K562 (cell line): Measurements from ENCODE around the gene NOD2. TPM values are rescaled to one million over a fixed set of nuclear protein-coding genes. Genes with fewer than 3 reads are reported as not detected.

Experiments
- ATAC-seq: fragments of 200-7000 bp; cut with Tn5 transposase; 3 replicates; pipeline ENCODE4 v1.9.1; 2020; ENCODE audit warnings: moderate library complexity
- BruUV-seq: library from RNA; stranded (reverse); fragments of 400-500 nt; replicated peaks from 2 replicates; lab custom pipeline; 2021; lab: Mats Ljungman, UMichigan
- CTCF ChIA-PET: fragments of 300-600 bp; formaldehyde crosslinking; extraction: SDS; loops from one replicate; lab custom pipeline; 2021; ENCODE audit warnings: low intra/inter-chr PET ratio; lab: Yijun Ruan, JAX
- POLR2A ChIA-PET: fragments of 300-600, 350-650 bp; sonication (Branson Sonifier 250); formaldehyde crosslinking; extraction: SDS; loops from one replicate; lab custom pipeline; 2021; ENCODE audit warnings: antibody characterized with exemption, inconsistent platforms; lab: Yijun Ruan, JAX
- DNase-seq, 4 experiments: peaks; one replicate each; pipeline versions ENCODE4 v3.0.0 to v3.0.0-alpha.2; 2011 to 2018; ENCODE audit warnings: low spot score in 3 of 4, mixed read lengths in 3 of 4; ENCODE audit errors: extremely low read depth in 1 of 4
- FAIRE-seq: peaks from 2 replicates; lab custom pipeline; 2011; peaks lifted over from hg19 to GRCh38; lab: Jason Lieb, UNC
- H2AFZ ChIP-seq: 2 replicates; pipeline ENCODE4 v1.6.0; 2011; ENCODE audit warnings: low read depth, low read length, control low read depth, inconsistent platforms
- H3K27ac ChIP-seq: fragments of 200-600 bp; 3 replicates; pipeline ENCODE4 v1.8.0; 2011; ENCODE audit warnings: low read depth, mild to moderate bottlenecking, control low read depth, inconsistent platforms, low read length, moderate library complexity, mixed read lengths; ENCODE audit errors: extremely low read depth
- H3K27me3 ChIP-seq, 2 experiments: fragments of 300-600 bp in 1 of 2; 2 replicates in 1 of 2; 3 replicates in 1 of 2; pipeline versions ENCODE4 v1.6.0 to v1.8.0; 2011; ENCODE audit warnings: inconsistent platforms in 2 of 2, low read length in 2 of 2, mild to moderate bottlenecking in 1 of 2, mixed read lengths in 1 of 2, moderate library complexity in 1 of 2; ENCODE audit not compliant: control insufficient read depth in 2 of 2, insufficient read depth in 2 of 2
- H3K36me3 ChIP-seq: fragments of 300-600 bp; 3 replicates; pipeline ENCODE4 v1.8.0; 2011; ENCODE audit warnings: mild to moderate bottlenecking, low read length, inconsistent platforms; ENCODE audit not compliant: control insufficient read depth, insufficient read depth
- H3K4me1 ChIP-seq, 2 experiments: fragments of 200-600 bp in 1 of 2; replicated peaks in 1 of 2; 2 replicates in 1 of 2; 3 replicates in 1 of 2; pipeline versions ENCODE4 v1.5.1 to v1.8.0; 2011; ENCODE audit warnings: inconsistent platforms in 2 of 2, low read length in 2 of 2, mild to moderate bottlenecking in 1 of 2, mixed read lengths in 1 of 2, moderate library complexity in 1 of 2; ENCODE audit not compliant: control insufficient read depth in 2 of 2, insufficient read depth in 2 of 2
- H3K4me2 ChIP-seq: 2 replicates; pipeline ENCODE4 v1.6.1; 2011; ENCODE audit warnings: low read length, control low read depth, inconsistent platforms, mixed read lengths; ENCODE audit not compliant: insufficient read depth
- H3K4me3 ChIP-seq: fragments of 200-600 bp; sonication (generic), shearing (Covaris generic); 2 replicates; pipeline ENCODE4 v1.5.1; 2016; ENCODE audit warnings: control low read depth, inconsistent platforms
- H3K79me2 ChIP-seq: fragments of 200-600 bp; 3 replicates; pipeline ENCODE4 v1.8.0; 2011; ENCODE audit warnings: low read length, inconsistent platforms; ENCODE audit not compliant: control insufficient read depth, insufficient read depth
- H3K9ac ChIP-seq, 2 experiments: 2 replicates each; pipeline versions ENCODE4 v1.6.0 to v1.6.1; 2011; ENCODE audit warnings: low read depth in 2 of 2, low read length in 2 of 2, control low read depth in 1 of 2, inconsistent platforms in 1 of 2, mild to moderate bottlenecking in 1 of 2, mixed read lengths in 1 of 2; ENCODE audit not compliant: insufficient read depth in 1 of 2
- H3K9me1 ChIP-seq: one replicate; pipeline ENCODE4 v1.6.0; 2011; ENCODE audit warnings: inconsistent platforms, mild to moderate bottlenecking, low read length, moderate library complexity; ENCODE audit not compliant: control insufficient read depth, insufficient read depth
- H3K9me3 ChIP-seq: replicated peaks from 2 replicates; pipeline ENCODE4 v1.5.1; 2011; ENCODE audit warnings: low read depth, low read length, inconsistent platforms; ENCODE audit not compliant: control insufficient read depth, insufficient read depth
- H4K20me1 ChIP-seq: replicated peaks from 2 replicates; pipeline ENCODE4 v1.6.1; 2011; ENCODE audit warnings: low read length, inconsistent platforms, mixed read lengths; ENCODE audit not compliant: control insufficient read depth, insufficient read depth
- ATF1 ChIP-seq, 2 experiments: fragments of 450-650 bp in 1 of 2; IDR thresholded peaks; 2 replicates each; pipeline ENCODE4 v1.6.1; 2016; ENCODE audit warnings: missing compliant biosample characterization in 1 of 2, missing genetic modification characterization in 1 of 2
- CHCHD3 ChIP-seq: fragments of 250-450 bp; sonication (Bioruptor Pico); IDR thresholded peaks from 2 replicates; pipeline ENCODE4 v2.1.2; 2022; ENCODE audit warnings: mild to moderate bottlenecking
- CREM ChIP-seq: IDR thresholded peaks from 2 replicates; pipeline ENCODE4 v1.6.1; 2014; ENCODE audit warnings: antibody characterized with exemption, low read depth
- ESRRA ChIP-seq: fragments of 450-650 bp; IDR thresholded peaks from 2 replicates; pipeline ENCODE4 v1.6.1; 2014; ENCODE audit warnings: low read depth, mild to moderate bottlenecking, moderate library complexity, borderline replicate concordance
- L3MBTL2 ChIP-seq: fragments of 450-650 bp; IDR thresholded peaks from 2 replicates; pipeline ENCODE4 v1.6.1; 2016; ENCODE audit warnings: mild to moderate bottlenecking, moderate library complexity
- SRSF9 ChIP-seq: fragments of 200-400 bp; formaldehyde crosslinking; IDR thresholded peaks from 2 replicates; pipeline ENCODE4 v1.6.1; 2017; ENCODE audit warnings: low read depth, low read length, borderline replicate concordance
- ZNF57 ChIP-seq: fragments of 450-650 bp; formaldehyde crosslinking; IDR thresholded peaks from 2 replicates; pipeline ENCODE4 v1.4.0; 2020; ENCODE audit warnings: mild to moderate bottlenecking, moderate library complexity
- WGBS: fragments of 100-300 bp; shearing (Covaris generic); methylation state at CpG from one replicate; pipeline ENCODE4 v1.1.6; 2016; ENCODE audit warnings: low coverage, mixed read lengths; ENCODE audit not compliant: insufficient coverage; ENCODE audit errors: missing lambda C conversion rate; 5-methylcytosine and 5-hydroxymethylcytosine counted together
- in situ Hi-C: fragments of 300-500 bp; cut with MboI; formaldehyde crosslinking; loops from 4 replicates; pipeline ENCODE4 v1.15.0; 2018; ENCODE audit warnings: inconsistent platforms, mixed read lengths
- intact Hi-C: fragments of 100-400 bp; cut with micrococcal nuclease; formaldehyde crosslinking; loops from 2 replicates; pipeline ENCODE4 v1.14.2; 2022
- polyA plus RNA-seq, 8 experiments: library from polyadenylated mRNA; depleted of rRNA in 4 of 8; stranded (reverse) in 5 of 8; unstranded in 3 of 8; fragments of >200 nt; fragmentation: Nextera tagmentation in 2 of 8; fragmentation: Illumina TruSeq in 1 of 8; extraction: Ambion mirVana in 2 of 8; extraction: Trizol in 1 of 8; gene quantifications; 2 replicates each; pipeline versions ENCODE4 v1.2.1 to v1.2.3, GENCODE V29; 2011 to 2014; ENCODE audit warnings: inconsistent platforms in 1 of 8, missing spikeins in 1 of 8
- total RNA-seq, 7 experiments: library from RNA; depleted of rRNA in 6 of 7; stranded (reverse); fragments of >200 nt in 6 of 7; fragmentation: Illumina TruSeq in 2 of 7; extraction: Trizol in 2 of 7; gene quantifications; 2 replicates each; pipeline versions ENCODE4 v1.2.1 to v1.2.3, GENCODE V29; 2011 to 2021; ENCODE audit warnings: low replicate concordance in 1 of 7
- TF ChIP-seq, protein P1 (sequence below), 2 experiments: IDR thresholded peaks; 2 replicates each; pipeline ENCODE4 v1.6.1; 2012; ENCODE audit warnings: improper control_type of control experiment in 2 of 2, low read depth in 2 of 2, low read length in 2 of 2, borderline replicate concordance in 1 of 2
- TF ChIP-seq, protein P2 (sequence below): IDR thresholded peaks from 3 replicates; pipeline ENCODE4 v1.6.1; 2011; ENCODE audit warnings: borderline replicate concordance, mild to moderate bottlenecking, moderate library complexity; ENCODE audit not compliant: insufficient read length; ENCODE audit errors: extremely low read depth
- TF ChIP-seq, protein P3 (sequence below), 2 experiments: fragments of 450-650 bp; conservative IDR thresholded peaks; 2 replicates each; pipeline ENCODE4 v1.6.1; 2017; ENCODE audit warnings: mild to moderate bottlenecking in 2 of 2, moderate library complexity in 2 of 2
- TF ChIP-seq, protein P4 (sequence below): sonication (generic); formaldehyde crosslinking; IDR thresholded peaks from 2 replicates; pipeline ENCODE4 v1.8.0; 2022; ENCODE audit warnings: mild to moderate bottlenecking, missing genetic modification reagents

Gene NOD2
- total and polyA plus RNA-seq, 9 of the 15 experiments (the other 6 are each of a cell fraction or from before 2014, with no cell fraction given) = 0.04 TPM; not detected in 8

DNA sequence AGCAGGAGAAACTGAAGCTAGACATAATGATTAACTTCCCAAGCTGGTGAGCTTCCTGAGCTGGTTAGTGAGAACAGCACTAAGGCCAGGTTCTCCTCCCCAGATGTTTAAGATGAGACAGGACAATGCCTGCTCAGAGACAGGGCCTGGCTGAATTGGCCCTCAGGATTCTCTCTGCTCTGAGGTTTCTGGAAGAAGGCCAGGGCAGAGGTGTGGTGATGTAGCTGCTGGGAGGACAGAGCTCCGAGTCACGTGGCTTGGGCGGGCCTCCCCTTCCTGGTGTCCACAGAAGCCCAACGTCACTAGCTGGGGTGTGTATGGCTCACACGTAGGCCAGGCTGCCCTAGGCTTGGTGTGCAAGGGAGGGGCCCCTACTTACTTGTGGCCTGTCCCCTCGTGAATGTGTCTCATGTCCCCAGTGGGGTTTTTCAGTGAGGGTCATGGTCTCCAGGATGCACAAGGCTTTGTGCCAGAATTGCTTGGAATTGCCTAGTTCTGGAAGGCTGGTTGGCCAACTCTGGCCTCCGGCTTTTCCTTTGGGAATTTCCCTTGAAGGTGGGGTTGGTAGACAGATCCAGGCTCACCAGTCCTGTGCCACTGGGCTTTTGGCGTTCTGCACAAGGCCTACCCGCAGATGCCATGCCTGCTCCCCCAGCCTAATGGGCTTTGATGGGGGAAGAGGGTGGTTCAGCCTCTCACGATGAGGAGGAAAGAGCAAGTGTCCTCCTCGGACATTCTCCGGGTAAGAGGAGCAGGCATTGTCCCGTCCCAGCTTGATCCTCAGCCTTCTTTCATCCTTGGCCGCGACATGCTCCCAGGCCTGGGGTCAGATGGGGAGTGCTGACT, 3.4 kb downstream of the NOD2 start:
- no peaks in the 10 kb centered on the region; the same call in 1 of the 2 replicates for H4K20me1 ChIP-seq
- peak overlapping the region; percentile 22; the same call in 1 of the 2 replicates for H3K4me2 ChIP-seq
- H3K36me3 ChIP-seq = no peaks in the 10 kb centered on the region
- H2AFZ ChIP-seq = peak overlapping the region; percentile 63; the same call in 1 of the 2 replicates
- no peaks in the 10 kb centered on the region for H3K79me2 ChIP-seq
- no peaks in the 10 kb centered on the region for H3K9me3 ChIP-seq
- ChIA-PET CTCF (no interaction called here), POLR2A (interaction anchor here (0.6 kb wide), 1 partner anchor 29 kb away, joined by 5 read pairs; no protein-coding TSS in a partner anchor)
- H3K27me3 ChIP-seq = peaks cover 0 to 33% of the 10 kb centered on the region in 2 experiments; a peak in 3 of 5 replicates
- BruUV-seq = no TSS peak
- in situ Hi-C loops (no loop called here), intact Hi-C loops (no loop called here)
- DNase-seq (peak; percentile 55 to 73 (median 67)), ATAC-seq (peak; percentile 89), FAIRE-seq (peak; percentile 65)
- H3K4me1 ChIP-seq = peaks cover 9 to 15% of the 10 kb centered on the region in 2 experiments; a peak in 4 of 5 replicates
- H3K9ac ChIP-seq = no peak overlapping the region
- no peaks in the 10 kb centered on the region for H3K9me1 ChIP-seq
- no peak overlapping the region for H3K27ac ChIP-seq
- H3K4me3 ChIP-seq = no peak overlapping the region
- 7% methylated on average over 10 of the region's 15 CpGs for WGBS
- TF ChIP-seq CHCHD3 (CRISPR knock-in tag) (no peak), ESRRA (no peak), ATF1 (CRISPR knock-in tag; IDR thresholded peaks at IDR 0.05) (no peak), ATF1 (tag; IDR thresholded peaks at IDR 0.05) (peak; percentile 86), SRSF9 (no peak), L3MBTL2 (peak; percentile 50), ZNF57 (CRISPR knock-in tag) (no peak), CREM (peak; percentile 71)
- TF ChIP-seq, protein P1, sequence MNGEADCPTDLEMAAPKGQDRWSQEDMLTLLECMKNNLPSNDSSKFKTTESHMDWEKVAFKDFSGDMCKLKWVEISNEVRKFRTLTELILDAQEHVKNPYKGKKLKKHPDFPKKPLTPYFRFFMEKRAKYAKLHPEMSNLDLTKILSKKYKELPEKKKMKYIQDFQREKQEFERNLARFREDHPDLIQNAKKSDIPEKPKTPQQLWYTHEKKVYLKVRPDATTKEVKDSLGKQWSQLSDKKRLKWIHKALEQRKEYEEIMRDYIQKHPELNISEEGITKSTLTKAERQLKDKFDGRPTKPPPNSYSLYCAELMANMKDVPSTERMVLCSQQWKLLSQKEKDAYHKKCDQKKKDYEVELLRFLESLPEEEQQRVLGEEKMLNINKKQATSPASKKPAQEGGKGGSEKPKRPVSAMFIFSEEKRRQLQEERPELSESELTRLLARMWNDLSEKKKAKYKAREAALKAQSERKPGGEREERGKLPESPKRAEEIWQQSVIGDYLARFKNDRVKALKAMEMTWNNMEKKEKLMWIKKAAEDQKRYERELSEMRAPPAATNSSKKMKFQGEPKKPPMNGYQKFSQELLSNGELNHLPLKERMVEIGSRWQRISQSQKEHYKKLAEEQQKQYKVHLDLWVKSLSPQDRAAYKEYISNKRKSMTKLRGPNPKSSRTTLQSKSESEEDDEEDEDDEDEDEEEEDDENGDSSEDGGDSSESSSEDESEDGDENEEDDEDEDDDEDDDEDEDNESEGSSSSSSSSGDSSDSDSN (IDR thresholded peaks at IDR 0.05; ENCODE audit: borderline replicate concordance in 1 of 2, low read depth in 2 of 2, low read length in 2 of 2) = no peak
- TF ChIP-seq, protein P2, sequence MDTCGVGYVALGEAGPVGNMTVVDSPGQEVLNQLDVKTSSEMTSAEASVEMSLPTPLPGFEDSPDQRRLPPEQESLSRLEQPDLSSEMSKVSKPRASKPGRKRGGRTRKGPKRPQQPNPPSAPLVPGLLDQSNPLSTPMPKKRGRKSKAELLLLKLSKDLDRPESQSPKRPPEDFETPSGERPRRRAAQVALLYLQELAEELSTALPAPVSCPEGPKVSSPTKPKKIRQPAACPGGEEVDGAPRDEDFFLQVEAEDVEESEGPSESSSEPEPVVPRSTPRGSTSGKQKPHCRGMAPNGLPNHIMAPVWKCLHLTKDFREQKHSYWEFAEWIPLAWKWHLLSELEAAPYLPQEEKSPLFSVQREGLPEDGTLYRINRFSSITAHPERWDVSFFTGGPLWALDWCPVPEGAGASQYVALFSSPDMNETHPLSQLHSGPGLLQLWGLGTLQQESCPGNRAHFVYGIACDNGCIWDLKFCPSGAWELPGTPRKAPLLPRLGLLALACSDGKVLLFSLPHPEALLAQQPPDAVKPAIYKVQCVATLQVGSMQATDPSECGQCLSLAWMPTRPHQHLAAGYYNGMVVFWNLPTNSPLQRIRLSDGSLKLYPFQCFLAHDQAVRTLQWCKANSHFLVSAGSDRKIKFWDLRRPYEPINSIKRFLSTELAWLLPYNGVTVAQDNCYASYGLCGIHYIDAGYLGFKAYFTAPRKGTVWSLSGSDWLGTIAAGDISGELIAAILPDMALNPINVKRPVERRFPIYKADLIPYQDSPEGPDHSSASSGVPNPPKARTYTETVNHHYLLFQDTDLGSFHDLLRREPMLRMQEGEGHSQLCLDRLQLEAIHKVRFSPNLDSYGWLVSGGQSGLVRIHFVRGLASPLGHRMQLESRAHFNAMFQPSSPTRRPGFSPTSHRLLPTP = no peak
- TF ChIP-seq, protein P3, sequence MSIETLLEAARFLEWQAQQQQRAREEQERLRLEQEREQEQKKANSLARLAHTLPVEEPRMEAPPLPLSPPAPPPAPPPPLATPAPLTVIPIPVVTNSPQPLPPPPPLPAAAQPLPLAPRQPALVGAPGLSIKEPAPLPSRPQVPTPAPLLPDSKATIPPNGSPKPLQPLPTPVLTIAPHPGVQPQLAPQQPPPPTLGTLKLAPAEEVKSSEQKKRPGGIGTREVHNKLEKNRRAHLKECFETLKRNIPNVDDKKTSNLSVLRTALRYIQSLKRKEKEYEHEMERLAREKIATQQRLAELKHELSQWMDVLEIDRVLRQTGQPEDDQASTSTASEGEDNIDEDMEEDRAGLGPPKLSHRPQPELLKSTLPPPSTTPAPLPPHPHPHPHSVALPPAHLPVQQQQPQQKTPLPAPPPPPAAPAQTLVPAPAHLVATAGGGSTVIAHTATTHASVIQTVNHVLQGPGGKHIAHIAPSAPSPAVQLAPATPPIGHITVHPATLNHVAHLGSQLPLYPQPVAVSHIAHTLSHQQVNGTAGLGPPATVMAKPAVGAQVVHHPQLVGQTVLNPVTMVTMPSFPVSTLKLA (conservative IDR thresholded peaks at IDR 0.05) = peak in 1 of 2 experiments; percentile 42; a peak in 1 of 4 replicates
- TF ChIP-seq, protein P4, sequence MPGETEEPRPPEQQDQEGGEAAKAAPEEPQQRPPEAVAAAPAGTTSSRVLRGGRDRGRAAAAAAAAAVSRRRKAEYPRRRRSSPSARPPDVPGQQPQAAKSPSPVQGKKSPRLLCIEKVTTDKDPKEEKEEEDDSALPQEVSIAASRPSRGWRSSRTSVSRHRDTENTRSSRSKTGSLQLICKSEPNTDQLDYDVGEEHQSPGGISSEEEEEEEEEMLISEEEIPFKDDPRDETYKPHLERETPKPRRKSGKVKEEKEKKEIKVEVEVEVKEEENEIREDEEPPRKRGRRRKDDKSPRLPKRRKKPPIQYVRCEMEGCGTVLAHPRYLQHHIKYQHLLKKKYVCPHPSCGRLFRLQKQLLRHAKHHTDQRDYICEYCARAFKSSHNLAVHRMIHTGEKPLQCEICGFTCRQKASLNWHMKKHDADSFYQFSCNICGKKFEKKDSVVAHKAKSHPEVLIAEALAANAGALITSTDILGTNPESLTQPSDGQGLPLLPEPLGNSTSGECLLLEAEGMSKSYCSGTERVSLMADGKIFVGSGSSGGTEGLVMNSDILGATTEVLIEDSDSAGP (CRISPR knock-in tag) = no peak
